ENCODE results near the gene MVD.

DNA sequence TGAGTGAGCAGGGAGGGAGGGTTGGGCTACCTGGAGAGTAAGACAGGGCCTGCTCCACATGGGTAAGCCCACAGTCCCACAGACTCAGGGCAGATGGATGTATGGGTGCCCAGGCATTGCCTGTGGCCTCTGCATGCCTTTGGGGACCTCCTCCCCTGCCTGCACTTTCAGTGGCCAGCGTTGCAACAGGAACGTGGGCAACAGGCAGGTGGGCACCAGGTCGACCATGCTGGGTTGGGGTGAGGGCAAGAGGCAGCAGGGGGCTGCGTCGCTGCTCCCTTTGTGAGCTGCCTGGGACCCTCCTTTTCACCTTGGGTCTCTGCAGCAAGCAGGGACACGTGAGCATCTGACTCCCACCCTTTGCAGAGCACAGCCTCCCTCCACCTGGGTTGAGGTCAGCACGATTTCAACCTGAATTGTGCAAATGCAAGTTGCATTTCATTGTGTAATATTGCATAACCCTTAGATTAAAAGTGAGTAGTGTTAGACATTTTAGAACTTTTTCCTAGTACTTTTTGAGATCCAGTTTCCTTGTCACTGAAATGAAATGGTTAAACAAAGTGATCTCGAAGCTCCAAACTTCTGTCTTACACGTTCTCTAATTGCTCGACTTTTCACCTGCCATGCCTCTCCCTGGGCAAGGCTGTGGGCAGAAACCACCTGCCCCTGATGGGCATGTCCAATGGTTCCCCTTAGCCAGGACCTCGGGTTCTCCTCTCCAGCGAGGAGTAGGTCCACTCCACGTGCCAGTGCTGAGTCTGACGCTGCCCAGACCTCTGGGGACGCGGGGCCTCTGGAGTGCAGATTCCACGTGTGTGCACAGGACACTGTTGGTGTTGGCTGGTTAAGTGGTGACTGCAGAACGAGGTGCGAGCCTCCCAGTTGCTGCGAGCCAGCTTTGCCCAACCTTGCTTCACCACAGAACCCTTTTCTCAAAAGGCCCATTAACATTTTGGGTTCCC lies 57.4 kb downstream of the MVD start:
- TF ChIP-seq, protein P1, sequence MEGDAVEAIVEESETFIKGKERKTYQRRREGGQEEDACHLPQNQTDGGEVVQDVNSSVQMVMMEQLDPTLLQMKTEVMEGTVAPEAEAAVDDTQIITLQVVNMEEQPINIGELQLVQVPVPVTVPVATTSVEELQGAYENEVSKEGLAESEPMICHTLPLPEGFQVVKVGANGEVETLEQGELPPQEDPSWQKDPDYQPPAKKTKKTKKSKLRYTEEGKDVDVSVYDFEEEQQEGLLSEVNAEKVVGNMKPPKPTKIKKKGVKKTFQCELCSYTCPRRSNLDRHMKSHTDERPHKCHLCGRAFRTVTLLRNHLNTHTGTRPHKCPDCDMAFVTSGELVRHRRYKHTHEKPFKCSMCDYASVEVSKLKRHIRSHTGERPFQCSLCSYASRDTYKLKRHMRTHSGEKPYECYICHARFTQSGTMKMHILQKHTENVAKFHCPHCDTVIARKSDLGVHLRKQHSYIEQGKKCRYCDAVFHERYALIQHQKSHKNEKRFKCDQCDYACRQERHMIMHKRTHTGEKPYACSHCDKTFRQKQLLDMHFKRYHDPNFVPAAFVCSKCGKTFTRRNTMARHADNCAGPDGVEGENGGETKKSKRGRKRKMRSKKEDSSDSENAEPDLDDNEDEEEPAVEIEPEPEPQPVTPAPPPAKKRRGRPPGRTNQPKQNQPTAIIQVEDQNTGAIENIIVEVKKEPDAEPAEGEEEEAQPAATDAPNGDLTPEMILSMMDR (conservative IDR thresholded peaks at IDR 0.05; ENCODE audit: low read depth, low read length): no peak
- TF ChIP-seq EZH2 (IDR thresholded peaks at IDR 0.05; ENCODE audit: low read length, unreplicated experiment): no peak
- no peak for TF ChIP-seq EZH2phosphoT487 (IDR thresholded peaks at IDR 0.05; ENCODE audit: borderline replicate concordance, low read length)
